H1 (cell line): Measurements from ENCODE around the gene MT2A. TPM values are rescaled to one million over a fixed set of nuclear protein-coding genes. Genes with fewer than 3 reads are reported as not detected.

Experiments
- CTCF ChIA-PET: fragments of 300-600 bp; sonication (Branson Sonifier 250); formaldehyde crosslinking; loops from one replicate; lab custom pipeline; 2021; ENCODE audit not compliant: partially characterized antibody; lab: Charles Lee
- POLR2A ChIA-PET: fragments of 300-600 bp; sonication (Branson Sonifier 250); formaldehyde crosslinking; loops from one replicate; lab custom pipeline; 2021; ENCODE audit warnings: inconsistent platforms; ENCODE audit not compliant: partially characterized antibody; lab: Charles Lee
- DNase-seq, 2 experiments: peaks; one replicate each; pipeline versions ENCODE4 v3.0.0 to v3.0.0-alpha.2; 2010 to 2022; ENCODE audit warnings: low spot score in 2 of 2, low read depth in 1 of 2, mixed read lengths in 1 of 2
- FAIRE-seq: peaks from 2 replicates; lab custom pipeline; 2011; peaks lifted over from hg19 to GRCh38; lab: Jason Lieb, UNC
- H2AFZ ChIP-seq: 2 replicates; pipeline ENCODE4 v1.8.1; 2012; ENCODE audit warnings: low read length, inconsistent platforms
- H2AK5ac ChIP-seq: 2 replicates; pipeline ENCODE4 v1.6.1; 2013; ENCODE audit warnings: low read depth, low read length
- H2BK120ac ChIP-seq: replicated peaks from 2 replicates; pipeline ENCODE3; 2013; ENCODE audit warnings: low read depth, low read length, inconsistent platforms
- H2BK12ac ChIP-seq: 2 replicates; pipeline ENCODE4 v1.6.1; 2013; ENCODE audit warnings: low read depth, low read length
- H2BK15ac ChIP-seq: 2 replicates; pipeline ENCODE4 v1.6.1; 2013; ENCODE audit warnings: low read length
- H2BK20ac ChIP-seq: 2 replicates; pipeline ENCODE4 v1.6.1; 2013; ENCODE audit warnings: low read length
- H2BK5ac ChIP-seq: 2 replicates; pipeline ENCODE4 v1.6.1; 2013; ENCODE audit warnings: low read depth, low read length
- H3K14ac ChIP-seq: 2 replicates; pipeline ENCODE4 v1.6.1; 2013; ENCODE audit warnings: inconsistent platforms; ENCODE audit not compliant: insufficient read length
- H3K18ac ChIP-seq: 2 replicates; pipeline ENCODE4 v1.6.1; 2013; ENCODE audit warnings: low read length; ENCODE audit errors: extremely low read depth
- H3K23ac ChIP-seq: 2 replicates; pipeline ENCODE4 v1.6.1; 2013; ENCODE audit warnings: inconsistent platforms; ENCODE audit not compliant: insufficient read length
- H3K23me2 ChIP-seq: 2 replicates; pipeline ENCODE4 v1.6.1; 2013; ENCODE audit warnings: low read depth, low read length
- H3K27ac ChIP-seq: 2 replicates; pipeline ENCODE4 v1.6.1; 2011; ENCODE audit warnings: low read depth, low read length, inconsistent platforms
- H3K27me3 ChIP-seq, 4 experiments: replicated peaks in 1 of 4; 1 replicate in 1 of 4; 2 replicates in 3 of 4; pipeline versions ENCODE4 v1.6.1 to v1.8.1; 2011 to 2013; ENCODE audit warnings: low read length in 3 of 4, mild to moderate bottlenecking in 3 of 4, inconsistent platforms in 2 of 4, mixed read lengths in 2 of 4, moderate library complexity in 1 of 4; ENCODE audit not compliant: control insufficient read depth in 3 of 4, insufficient read depth in 3 of 4; ENCODE audit errors: extremely low read depth in 1 of 4
- H3K36me3 ChIP-seq, 4 experiments: 2 replicates each; pipeline versions ENCODE4 v1.6.1 to v1.8.1; 2011 to 2013; ENCODE audit warnings: mild to moderate bottlenecking in 4 of 4, low read length in 3 of 4, moderate library complexity in 2 of 4, control low read depth in 1 of 4, inconsistent platforms in 1 of 4; ENCODE audit not compliant: insufficient read depth in 4 of 4, control insufficient read depth in 2 of 4
- H3K4ac ChIP-seq: replicated peaks from 2 replicates; pipeline ENCODE3; 2013; ENCODE audit warnings: low read length, low read depth, mixed read lengths, inconsistent platforms; ENCODE audit not compliant: insufficient read length
- H3K4me1 ChIP-seq, 4 experiments: replicated peaks in 1 of 4; 1 replicate in 1 of 4; 2 replicates in 3 of 4; pipeline versions ENCODE4 v1.6.1 to v1.8.1; 2011 to 2013; ENCODE audit warnings: low read length in 3 of 4, inconsistent platforms in 2 of 4, mixed read lengths in 1 of 4; ENCODE audit not compliant: insufficient read depth in 4 of 4, control insufficient read depth in 3 of 4
- H3K4me2 ChIP-seq, 2 experiments: 2 replicates each; pipeline versions ENCODE4 v1.6.1 to v1.8.1; 2011 to 2013; ENCODE audit warnings: low read depth in 2 of 2, low read length in 2 of 2, control low read depth in 1 of 2, inconsistent platforms in 1 of 2, mild to moderate bottlenecking in 1 of 2; ENCODE audit not compliant: insufficient read depth in 1 of 2
- H3K4me3 ChIP-seq, 4 experiments: fragments of 200-600, 300-600 bp in 1 of 4; sonication (generic), shearing (Covaris generic), sonication (Bioruptor Twin) in 1 of 4; 2 replicates each; pipeline versions ENCODE4 v1.5.1 to v1.8.1; 2011 to 2016; ENCODE audit warnings: low read length in 4 of 4, low read depth in 3 of 4, control low read depth in 2 of 4, inconsistent platforms in 2 of 4, mild to moderate bottlenecking in 2 of 4, mixed read lengths in 1 of 4, moderate library complexity in 1 of 4; ENCODE audit not compliant: insufficient read depth in 2 of 4; ENCODE audit errors: extremely low read depth in 1 of 4
- H3K56ac ChIP-seq: replicated peaks from 2 replicates; pipeline ENCODE3; 2013; ENCODE audit warnings: low read depth, mild to moderate bottlenecking, mixed read lengths, low read length, inconsistent platforms; ENCODE audit not compliant: insufficient read length
- H3K79me1 ChIP-seq: 2 replicates; pipeline ENCODE4 v1.6.1; 2013; ENCODE audit warnings: low read depth, low read length, control low read depth
- H3K79me2 ChIP-seq, 2 experiments: 2 replicates each; pipeline versions ENCODE4 v1.6.1 to v1.8.1; 2012 to 2013; ENCODE audit warnings: low read length in 2 of 2, mild to moderate bottlenecking in 2 of 2, inconsistent platforms in 1 of 2; ENCODE audit not compliant: insufficient read depth in 2 of 2, control insufficient read depth in 1 of 2
- H3K9ac ChIP-seq, 4 experiments: replicated peaks in 1 of 4; 1 replicate in 1 of 4; 2 replicates in 3 of 4; pipeline versions ENCODE4 v1.6.1 to v1.8.1; 2011 to 2013; ENCODE audit warnings: low read depth in 3 of 4, low read length in 3 of 4, control low read depth in 2 of 4, mild to moderate bottlenecking in 2 of 4, moderate library complexity in 2 of 4, inconsistent platforms in 1 of 4; ENCODE audit errors: extremely low read depth in 1 of 4
- H3K9me3 ChIP-seq, 2 experiments: 2 replicates each; pipeline versions ENCODE4 v1.6.1 to v1.8.1; 2012 to 2013; ENCODE audit warnings: mild to moderate bottlenecking in 2 of 2, moderate library complexity in 2 of 2, control low read depth in 1 of 2, inconsistent platforms in 1 of 2, low read depth in 1 of 2, low read length in 1 of 2, mixed read lengths in 1 of 2; ENCODE audit not compliant: insufficient read depth in 2 of 2
- H4K20me1 ChIP-seq, 2 experiments: replicated peaks in 1 of 2; 2 replicates each; pipeline versions ENCODE3 to v1.8.1; 2011 to 2013; ENCODE audit warnings: inconsistent platforms in 2 of 2, low read length in 2 of 2, mild to moderate bottlenecking in 1 of 2; ENCODE audit not compliant: insufficient read depth in 2 of 2, control insufficient read depth in 1 of 2
- H4K5ac ChIP-seq: 2 replicates; pipeline ENCODE4 v1.6.1; 2013; ENCODE audit warnings: low read length, low read depth, mixed read lengths, inconsistent platforms; ENCODE audit not compliant: insufficient read length
- H4K8ac ChIP-seq: 2 replicates; pipeline ENCODE4 v1.8.0; 2013; ENCODE audit warnings: mild to moderate bottlenecking, moderate library complexity, low read length, inconsistent platforms; ENCODE audit not compliant: insufficient read depth; ENCODE audit errors: extremely low read depth
- H4K91ac ChIP-seq: replicated peaks from 2 replicates; pipeline ENCODE3; 2013; ENCODE audit warnings: low read length, mixed read lengths, inconsistent platforms; ENCODE audit not compliant: insufficient read length
- CBX5 ChIP-seq: fragments of 300-800, 300-1000 bp; sonication (generic); IDR thresholded peaks from 2 replicates; pipeline ENCODE4 v1.7.1; 2016; ENCODE audit warnings: antibody characterized with exemption, low read length, low read depth
- HDAC6 ChIP-seq: IDR thresholded peaks from one replicate; pipeline ENCODE4 v1.7.1; 2012; ENCODE audit warnings: low read depth, mild to moderate bottlenecking, inconsistent platforms, low read length, moderate library complexity
- KDM4A ChIP-seq: IDR thresholded peaks from one replicate; pipeline ENCODE4 v1.7.1; 2012; ENCODE audit warnings: low read depth, mild to moderate bottlenecking, moderate library complexity, low read length, inconsistent platforms; ENCODE audit not compliant: severe bottlenecking
- MAFK ChIP-seq: IDR thresholded peaks from 2 replicates; pipeline ENCODE4 v1.6.1; 2012; ENCODE audit warnings: low read depth, mild to moderate bottlenecking, improper control_type of control experiment, low read length
- NANOG ChIP-seq: IDR thresholded peaks from 2 replicates; pipeline ENCODE4 v1.6.1; 2011; ENCODE audit warnings: low read length, low read depth, mild to moderate bottlenecking, inconsistent platforms; ENCODE audit not compliant: insufficient read depth, poor library complexity, severe bottlenecking
- RAD21 ChIP-seq, 2 experiments: IDR thresholded peaks in 1 of 2; conservative IDR thresholded peaks in 1 of 2; 2 replicates each; pipeline ENCODE4 v1.6.1; 2011; ENCODE audit warnings: low read depth in 2 of 2, low read length in 2 of 2, improper control_type of control experiment in 1 of 2, inconsistent platforms in 1 of 2, mild to moderate bottlenecking in 1 of 2, moderate library complexity in 1 of 2
- SIRT6 ChIP-seq: IDR thresholded peaks from one replicate; pipeline ENCODE4 v1.7.1; 2012; ENCODE audit warnings: low read length, inconsistent platforms
- ZNF274 ChIP-seq: IDR thresholded peaks from 2 replicates; pipeline ENCODE4 v1.7.0; 2012; ENCODE audit warnings: low read length, borderline replicate concordance; ENCODE audit errors: extremely low read depth
- WGBS, 2 experiments: shearing (Covaris generic) in 1 of 2; methylation state at CpG; one replicate each; pipeline versions ENCODE4 v1.1.6 to v1.1.7; 2013 to 2015; ENCODE audit warnings: low lambda C conversion rate in 2 of 2, mixed read lengths in 2 of 2, inconsistent platforms in 1 of 2, low coverage in 1 of 2, missing lambda C conversion rate in 1 of 2; ENCODE audit not compliant: insufficient replicate concordance in 2 of 2, insufficient coverage in 1 of 2, insufficient read length in 1 of 2; ENCODE audit errors: extremely low coverage in 1 of 2, missing lambda C conversion rate in 1 of 2; 5-methylcytosine and 5-hydroxymethylcytosine counted together
- polyA plus RNA-seq, 7 experiments: library from polyadenylated mRNA; depleted of rRNA in 3 of 7; stranded (reverse) in 5 of 7; unstranded in 2 of 7; fragments of >200 nt in 5 of 7; fragments of 200-250 nt in 2 of 7; gene quantifications; 1 replicate in 5 of 7; 2 replicates in 1 of 7; 4 replicates in 1 of 7; pipeline versions ENCODE4 v1.2.1 to v1.2.3, GENCODE V29; 2011 to 2013; ENCODE audit warnings: missing spikeins in 2 of 7, mixed read lengths in 2 of 7
- total RNA-seq: library from RNA; stranded (reverse); fragmentation: NEBNext Ultra II Directional; extraction: Animal tissue kit (Norgen Biotek cat#: 25700); gene quantifications from 2 replicates; pipeline ENCODE4 v1.2.1, GENCODE V29; 2021
- TF ChIP-seq, protein P1 (sequence below): IDR thresholded peaks from 2 replicates; pipeline ENCODE4 v1.6.1; 2011; ENCODE audit warnings: low read length, improper control_type of control experiment
- TF ChIP-seq, protein P2 (sequence below): IDR thresholded peaks from 2 replicates; pipeline ENCODE4 v1.6.1; 2012; ENCODE audit warnings: inconsistent platforms

Gene MT2A
- total and polyA plus RNA-seq, 2 of the 8 experiments (the other 6 are each of a cell fraction or from before 2014, with no cell fraction given) = 9.5 to 30.1 TPM

DNA sequence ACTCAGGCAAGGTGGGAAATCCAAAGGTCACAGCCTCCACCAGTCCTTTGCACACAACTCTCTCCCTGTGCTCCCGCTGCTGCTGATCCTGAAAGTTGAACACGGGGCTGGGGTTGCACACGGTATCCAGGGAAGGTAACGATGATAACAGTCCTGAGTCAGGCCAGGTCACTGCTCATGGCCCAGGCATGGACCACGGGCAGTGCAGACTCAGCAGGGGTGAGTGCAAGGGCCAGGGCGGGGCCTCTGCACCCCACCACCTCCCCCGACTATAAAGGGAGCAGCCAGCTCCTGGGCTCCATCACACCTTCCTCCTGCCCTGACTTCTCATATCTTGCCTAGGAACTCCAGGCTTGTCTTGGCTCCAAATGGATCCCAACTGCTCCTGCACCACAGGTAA lies 43.2 kb downstream of the MT2A start, which contains the start of gene MT1B:
Gene MT1B, plus strand, starts transcription at position 301 of the 400 bp plus-strand sequence. Its CDS starts 68 bp downstream, at position 369.
- peaks cover 0 to 7% (median 4%) of the 10 kb centered on the region in 4 experiments; a peak in 2 of 7 replicates for H3K4me1 ChIP-seq
- H4K20me1 ChIP-seq = peaks cover 0 to 2% of the 10 kb centered on the region in 2 experiments
- H3K36me3 ChIP-seq = no peaks in the 10 kb centered on the region
- H2AFZ ChIP-seq = no peak within 1 kb of the TSS
- no peak within 1 kb of the TSS for H3K4me2 ChIP-seq
- CTCF ChIA-PET = interaction anchor here (1.0 to 5.5 kb wide), 4 partner anchors 9 to 50 kb away, joined by 3 to 28 read pairs (median 6); partner anchors contain the start of gene MT1G
- H2BK120ac ChIP-seq = no peak within 1 kb of the TSS
- no peak for DNase-seq
- no peak within 1 kb of the TSS for H4K5ac ChIP-seq
- no peak within 1 kb of the TSS; the same call in 1 of the 2 replicates for H2BK20ac ChIP-seq
- H3K79me1 ChIP-seq = no peaks in the 10 kb centered on the region
- H3K9me3 ChIP-seq = no peaks in the 10 kb centered on the region
- WGBS, 2 experiments = 83% methylated on average over 7 of the region's 7 CpGs; no CpG with 5 or more reads in 1 of the 2 experiments
- POLR2A ChIA-PET = interaction anchor here (1.3 to 9.1 kb wide), 2 partner anchors 10 to 18 kb away, joined by 5 to 74 read pairs; partner anchors contain the start of genes MT1G and MT1H
- H3K27ac ChIP-seq = no peak within 1 kb of the TSS
- H3K18ac ChIP-seq = no peak within 1 kb of the TSS
- no peak within 1 kb of the TSS for H3K14ac ChIP-seq
- H2BK12ac ChIP-seq = no peak within 1 kb of the TSS
- no peak within 1 kb of the TSS for H3K4me3 ChIP-seq
- no peak within 1 kb of the TSS for H3K9ac ChIP-seq
- H4K8ac ChIP-seq = peak within 1 kb of the TSS; percentile 35; the same call in 1 of the 2 replicates
- H2AK5ac ChIP-seq = no peak within 1 kb of the TSS
- no peaks in the 10 kb centered on the region; the same call in 1 of the 2 replicates for H3K23me2 ChIP-seq
- H2BK5ac ChIP-seq = no peak within 1 kb of the TSS
- H3K27me3 ChIP-seq = peaks cover 24 to 61% (median 48%) of the 10 kb centered on the region in 4 experiments
- no peak within 1 kb of the TSS for H3K56ac ChIP-seq
- no peaks in the 10 kb centered on the region for H3K79me2 ChIP-seq
- no peak within 1 kb of the TSS for H3K4ac ChIP-seq
- H3K23ac ChIP-seq = no peak within 1 kb of the TSS
- no peak within 1 kb of the TSS for H4K91ac ChIP-seq
- FAIRE-seq = no peak
- H2BK15ac ChIP-seq = no peak within 1 kb of the TSS
- TF ChIP-seq SIRT6 = no peak
- TF ChIP-seq, protein P1, sequence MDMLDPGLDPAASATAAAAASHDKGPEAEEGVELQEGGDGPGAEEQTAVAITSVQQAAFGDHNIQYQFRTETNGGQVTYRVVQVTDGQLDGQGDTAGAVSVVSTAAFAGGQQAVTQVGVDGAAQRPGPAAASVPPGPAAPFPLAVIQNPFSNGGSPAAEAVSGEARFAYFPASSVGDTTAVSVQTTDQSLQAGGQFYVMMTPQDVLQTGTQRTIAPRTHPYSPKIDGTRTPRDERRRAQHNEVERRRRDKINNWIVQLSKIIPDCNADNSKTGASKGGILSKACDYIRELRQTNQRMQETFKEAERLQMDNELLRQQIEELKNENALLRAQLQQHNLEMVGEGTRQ = no peak
- TF ChIP-seq KDM4A = no peak
- TF ChIP-seq CBX5 = no peak
- TF ChIP-seq, protein P2, sequence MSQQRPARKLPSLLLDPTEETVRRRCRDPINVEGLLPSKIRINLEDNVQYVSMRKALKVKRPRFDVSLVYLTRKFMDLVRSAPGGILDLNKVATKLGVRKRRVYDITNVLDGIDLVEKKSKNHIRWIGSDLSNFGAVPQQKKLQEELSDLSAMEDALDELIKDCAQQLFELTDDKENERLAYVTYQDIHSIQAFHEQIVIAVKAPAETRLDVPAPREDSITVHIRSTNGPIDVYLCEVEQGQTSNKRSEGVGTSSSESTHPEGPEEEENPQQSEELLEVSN = no peak
- no peak for TF ChIP-seq NANOG
- TF ChIP-seq MAFK = no peak
- no peak for TF ChIP-seq RAD21 (IDR thresholded peaks at IDR 0.05 in 1 of 2, conservative IDR thresholded peaks at IDR 0.05 in 1 of 2; ENCODE audit: low read depth in 2 of 2, low read length in 2 of 2)
- no peak for TF ChIP-seq HDAC6
- no peak for TF ChIP-seq ZNF274
